HG02840 (cell line): ENCODE data around the gene UMOD.

Source experiments
- ATAC-seq: cut with Tn5 transposase; IDR thresholded peaks from one replicate; pipeline ENCODE4 v1.9.1; 2021; ENCODE audit warnings: mild to moderate bottlenecking, moderate library complexity, moderate number of reproducible peaks; ENCODE audit not compliant: unreplicated experiment, low FRiP score

UMOD gene

DNA sequence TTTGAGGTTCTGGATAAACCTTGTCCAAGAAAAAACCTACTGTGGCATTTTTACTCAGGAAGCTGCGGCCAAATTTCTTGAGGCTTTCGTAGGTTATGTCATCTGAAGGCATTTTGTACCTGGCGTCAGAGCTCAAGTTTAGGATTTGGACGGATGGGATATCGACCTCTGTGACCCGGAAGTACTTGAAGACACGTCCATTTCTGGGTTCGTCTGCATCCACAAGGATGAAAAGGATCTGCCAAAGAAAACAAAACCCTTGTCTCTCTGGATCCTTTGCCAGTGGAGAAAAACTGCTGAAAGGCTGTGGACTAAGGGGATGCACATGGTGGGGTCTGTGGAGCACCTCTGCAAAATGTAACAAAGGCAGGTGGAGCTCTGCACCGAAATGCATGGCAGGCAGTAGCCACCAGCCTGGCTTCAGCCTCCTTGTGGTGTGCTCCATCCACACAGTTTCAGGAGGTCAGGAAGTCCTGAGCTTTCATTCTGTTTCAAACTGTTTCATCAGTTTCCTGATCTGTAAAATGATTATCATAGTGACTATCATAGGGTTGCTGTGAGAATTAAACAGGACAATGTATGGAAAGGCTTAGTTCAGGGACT, 17.0 kb upstream of the UMOD start:
- ATAC-seq = no peak

DNA sequence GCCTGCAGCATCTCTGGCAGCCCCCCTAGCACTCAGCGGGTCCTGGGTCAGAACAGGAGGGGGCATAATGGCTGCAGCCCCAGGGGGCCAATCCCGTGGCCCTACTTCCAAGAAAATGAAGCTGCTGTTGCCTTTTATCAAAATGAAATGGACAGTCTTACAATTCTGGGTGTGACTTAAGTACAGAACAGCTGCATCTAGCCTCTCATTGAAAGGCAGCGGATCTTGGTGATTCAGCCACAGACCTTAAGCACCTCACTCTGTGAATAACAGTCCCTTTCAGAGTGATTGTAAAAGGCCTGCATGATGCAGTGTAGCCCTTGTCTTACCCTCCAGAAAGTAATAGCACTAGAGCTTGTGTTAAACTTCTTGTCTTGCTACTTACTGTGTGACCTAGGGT, 11.5 kb upstream of the UMOD start:
- ATAC-seq = no peak

DNA sequence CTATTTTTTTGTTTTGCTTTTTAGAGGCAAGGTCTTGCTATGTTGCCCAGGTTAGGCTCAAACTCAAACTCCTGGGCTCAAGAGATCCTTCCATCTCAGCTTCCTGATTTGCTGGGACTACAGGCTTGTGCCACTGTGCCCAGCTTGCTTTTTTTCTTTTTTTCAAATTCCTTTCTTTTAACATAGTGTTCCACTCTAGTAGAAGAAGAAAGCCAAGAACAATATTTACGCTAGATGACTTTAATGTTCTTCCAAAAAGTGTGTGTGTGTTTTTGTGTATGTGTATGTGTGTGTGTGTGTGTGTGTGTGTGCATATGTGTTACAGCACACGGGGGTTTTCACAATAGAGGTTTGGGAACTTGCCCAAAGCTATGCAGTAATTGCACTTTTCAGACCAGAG, 10.7 kb upstream of the UMOD start:
- ATAC-seq = no peak

DNA sequence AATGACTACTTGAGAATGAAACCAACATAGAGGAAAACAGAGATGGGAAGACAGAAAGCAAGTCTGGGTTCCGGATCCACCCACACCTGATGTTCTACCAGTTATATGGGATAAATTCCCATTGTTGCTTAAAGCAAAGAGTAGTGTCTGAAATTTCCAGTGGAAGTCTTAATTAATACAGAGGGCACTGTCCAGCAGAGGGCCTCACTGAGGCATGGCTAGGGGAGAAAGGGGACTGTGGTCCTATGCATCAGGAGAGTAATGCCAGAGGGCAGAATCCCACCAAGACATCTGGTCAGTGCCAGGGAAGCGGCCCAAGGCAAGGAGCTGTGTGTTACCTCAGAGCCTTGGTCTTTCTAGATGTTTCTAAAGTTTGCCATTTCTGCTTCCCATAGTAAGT, 7.5 kb upstream of the UMOD start:
- ATAC-seq = no peak

DNA sequence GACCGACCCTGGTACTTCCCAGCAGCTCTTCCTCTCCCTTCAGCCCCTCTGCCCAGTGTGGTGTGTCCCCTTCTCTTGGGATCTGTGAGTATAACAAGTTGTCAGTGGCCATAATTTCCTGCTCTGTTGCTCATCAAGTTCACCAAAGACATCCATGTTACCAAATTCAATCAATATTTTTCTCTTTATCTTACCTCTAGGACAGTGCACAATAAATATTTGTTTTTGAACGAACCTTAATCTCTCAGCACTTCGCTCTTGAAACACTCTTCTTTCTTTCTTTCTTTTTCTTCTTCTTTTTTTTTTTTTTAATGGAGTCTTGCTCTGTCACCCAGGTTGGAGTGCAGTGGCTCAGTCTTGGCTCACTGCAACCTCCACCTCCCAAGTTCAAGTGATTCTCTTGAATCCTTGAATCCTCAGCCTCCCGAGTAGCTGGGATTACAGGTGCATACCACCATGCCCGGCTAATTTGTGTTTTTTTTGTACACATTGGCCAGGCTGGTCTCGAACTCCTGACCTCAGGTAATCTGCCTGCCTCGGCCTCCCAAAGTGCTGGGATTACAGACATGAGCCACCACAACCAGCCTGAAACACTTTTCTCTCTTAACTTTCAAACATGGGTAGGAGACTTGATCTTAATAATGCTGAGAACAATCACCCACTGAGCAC, 2.7 kb upstream of the UMOD start:
- ATAC-seq = no peak

- no peak for ATAC-seq
Measured at GRCh38 chr16:20353379-20353778, 864 bp upstream of the UMOD start.

- ATAC-seq = no peak
Measured at GRCh38 chr16:20349615-20350014, 2.9 kb downstream of the UMOD start.

- no peak for ATAC-seq
Measured at GRCh38 chr16:20348365-20349185, 3.9 kb downstream of the UMOD start.

DNA sequence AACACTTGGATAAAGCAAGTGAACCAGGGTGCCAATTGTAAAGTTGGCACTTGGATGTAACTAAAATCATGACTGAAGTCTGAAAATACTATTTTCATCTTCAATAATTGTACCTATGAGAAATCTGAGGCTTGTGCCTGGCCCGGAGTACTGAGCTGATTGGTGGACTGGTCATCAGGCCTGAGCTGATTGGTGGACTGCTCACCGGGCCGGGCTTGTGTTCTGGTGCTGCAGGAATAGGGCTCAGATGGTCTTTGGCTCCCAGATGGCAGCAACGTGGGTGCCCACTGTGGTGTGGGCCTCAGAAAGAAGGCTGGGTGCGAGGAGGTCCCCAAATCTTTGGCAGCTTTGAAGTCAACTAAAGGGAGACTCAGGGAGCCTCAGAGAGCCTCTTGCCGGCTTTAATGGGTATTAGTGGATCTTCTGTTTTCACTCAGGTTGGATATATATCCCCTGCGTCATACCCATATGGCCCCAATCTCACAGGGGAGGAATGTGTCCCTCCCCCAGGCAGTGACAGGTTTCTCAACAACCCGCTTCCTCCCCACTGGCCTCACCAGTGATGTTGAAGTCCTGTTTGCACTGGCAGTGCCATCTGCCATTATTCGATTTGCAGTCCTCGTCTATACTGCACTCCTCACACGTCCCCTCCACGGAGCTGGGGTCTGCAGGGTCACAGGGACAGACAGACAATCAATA, 4.7 kb downstream of the UMOD start:
- ATAC-seq = no peak

- no peak for ATAC-seq
Measured at GRCh38 chr16:20344611-20345010, 7.9 kb downstream of the UMOD start.

DNA sequence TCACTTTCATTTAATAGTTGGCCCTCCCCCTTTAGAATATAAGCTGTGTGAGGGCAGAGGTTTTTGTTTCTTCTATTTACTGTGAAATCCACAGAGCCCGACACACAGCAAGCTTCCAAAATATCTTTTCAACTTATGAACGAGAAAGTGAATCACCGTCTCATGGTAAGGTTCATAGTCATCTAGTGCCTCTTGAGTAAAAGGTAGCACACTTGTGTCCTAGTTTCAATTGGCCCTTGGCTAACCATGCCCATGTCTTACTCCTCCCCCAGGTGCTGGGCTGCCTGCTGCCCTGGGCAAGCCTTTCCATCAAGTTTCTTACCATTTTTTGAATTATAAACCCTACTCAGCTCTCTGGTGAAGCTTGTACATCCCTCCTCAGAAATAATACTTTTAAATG, 12.8 kb downstream of the UMOD start:
- ATAC-seq = no peak

GRCh38 chr16:20336955-20337354, 15.6 kb downstream of the UMOD start:
- ATAC-seq = no peak

DNA sequence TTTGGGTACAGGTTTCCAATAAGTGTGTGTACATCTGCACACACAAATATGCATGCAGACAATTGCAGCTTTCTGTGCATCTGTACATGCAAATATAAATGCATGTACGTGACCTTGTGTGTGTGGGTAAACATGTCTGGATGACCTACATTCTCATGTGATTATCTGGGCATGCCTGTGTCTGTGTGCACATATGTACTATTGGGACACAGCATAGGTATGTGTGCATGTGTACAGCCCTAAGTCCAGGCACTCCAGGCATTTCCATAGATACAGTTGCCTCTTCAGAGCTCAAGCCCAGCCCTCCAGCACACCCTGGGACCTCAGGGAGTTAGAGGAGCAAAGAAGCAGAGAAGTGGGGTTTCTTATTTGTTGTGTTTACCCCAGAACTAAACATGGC, 18.1 kb downstream of the UMOD start:
- no peak for ATAC-seq

DNA sequence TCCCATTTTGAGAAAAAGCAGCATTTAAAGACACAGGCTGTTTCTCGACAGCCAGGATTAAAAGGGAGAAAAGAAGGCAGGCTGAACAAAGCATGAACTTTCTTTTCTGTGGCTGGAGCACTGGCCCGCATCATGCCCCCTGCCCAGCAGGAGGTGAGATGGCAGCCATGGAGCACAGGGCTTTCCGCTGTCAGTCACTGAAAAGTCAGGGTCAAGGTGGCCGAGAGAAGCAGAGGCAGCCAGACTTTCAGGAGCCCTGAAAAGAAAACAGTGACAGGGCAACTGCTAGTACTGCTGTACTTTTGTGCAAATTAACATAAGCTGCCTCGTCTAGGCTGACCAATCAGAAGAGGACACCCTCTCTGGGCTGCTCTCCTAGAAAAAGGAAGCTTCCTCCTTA, 19.4 kb downstream of the UMOD start:
- no peak for ATAC-seq

GRCh38 chr16:20332411-20332810, 20.1 kb downstream of the UMOD start:
- no peak for ATAC-seq

GRCh38 chr16:20331635-20332034, 20.9 kb downstream of the UMOD start:
- ATAC-seq = no peak

GRCh38 chr16:20329392-20330138, 22.9 kb downstream of the UMOD start:
- no peak for ATAC-seq

DNA sequence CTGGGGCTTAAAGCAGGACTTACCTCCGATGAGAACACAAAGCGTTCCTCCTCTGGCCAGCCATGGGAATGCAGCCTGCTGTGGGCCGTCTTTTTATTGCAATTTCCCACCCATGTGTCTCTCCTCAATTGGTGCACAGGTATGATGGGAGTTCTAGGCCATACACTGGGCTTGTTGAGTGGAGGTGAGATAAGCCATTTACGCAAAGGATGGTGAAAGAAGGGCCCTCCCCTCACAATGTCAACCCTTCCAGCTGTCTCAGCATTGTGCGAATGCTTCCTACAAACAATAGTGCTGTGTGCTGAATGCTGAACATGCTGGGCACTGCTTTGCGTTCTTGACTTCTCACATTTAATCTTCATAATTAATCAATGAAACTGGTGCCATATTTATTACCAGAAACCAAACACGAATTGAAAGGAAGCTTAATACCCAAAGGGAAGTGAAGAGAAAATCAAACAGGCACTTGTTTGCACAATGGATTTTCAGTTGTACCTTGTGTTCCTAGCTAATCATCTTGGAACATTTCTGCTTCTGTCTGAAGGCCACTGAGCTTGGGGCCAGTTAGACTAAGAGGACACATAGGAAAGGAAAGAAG, 25.0 kb downstream of the UMOD start, which contains the start of gene GP2:
Gene GP2, minus strand, starts transcription at position 70 of the 598 bp plus-strand sequence. CDS start 1,082 bp downstream, outside the sequence.
- no peak for ATAC-seq

- no peak for ATAC-seq
Measured at GRCh38 chr16:20326321-20326720, 26.2 kb downstream of the UMOD start.

DNA sequence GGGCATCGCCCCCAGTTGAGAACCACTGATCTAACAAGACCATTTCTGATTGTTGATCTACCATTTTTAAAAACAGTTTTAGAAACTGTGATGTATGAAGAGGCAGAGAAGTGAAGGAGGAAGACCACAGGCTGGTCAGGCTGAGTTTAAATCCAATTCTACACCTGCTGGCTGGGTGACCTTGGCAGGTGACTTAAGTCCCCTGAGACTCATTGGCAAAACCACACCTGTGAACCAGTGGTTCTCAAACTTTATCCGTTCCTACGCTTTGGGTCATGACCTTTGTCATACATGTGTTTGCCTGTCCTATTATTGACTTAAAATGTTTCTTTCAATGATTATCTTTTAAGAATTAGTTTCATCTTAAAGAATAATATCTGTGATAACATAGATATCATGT, 27.5 kb downstream of the UMOD start:
- ATAC-seq = no peak
